Measurements from ENCODE around the gene MAL.
A peak's percentile ranks its signal among the peaks of the same experiment; 100 is the strongest.

Gene MAL

DNA sequence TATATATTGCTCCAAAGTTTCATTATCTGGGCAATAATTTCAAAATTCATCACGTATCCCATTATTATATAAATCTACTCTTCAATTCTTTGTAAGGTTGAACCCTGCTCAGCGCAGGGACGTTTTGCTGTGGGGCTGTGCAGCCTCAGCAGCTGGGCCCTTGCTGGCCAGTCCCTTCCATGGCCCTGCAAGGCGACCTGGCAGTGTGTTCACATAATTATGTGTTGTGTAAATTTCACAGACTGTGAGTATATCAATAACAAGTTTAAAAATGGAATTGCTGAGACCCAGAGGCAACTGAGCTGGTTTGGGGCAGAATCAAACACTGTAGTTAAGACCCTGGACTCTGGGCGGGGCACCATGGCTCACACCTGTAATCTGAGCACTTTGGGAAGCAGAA lies 16.1 kb upstream of the MAL start:
- H3K4me1 ChIP-seq, result peaks cover 10 to 20% (median 14%) of the 10 kb centered on the region in 10 experiments
- no peak overlapping the region for H3K27ac ChIP-seq
- H3K36me3 ChIP-seq, result no peaks in the 10 kb centered on the region
- peaks cover 0 to 8% (median 0%) of the 10 kb centered on the region in 11 experiments; a peak in 2 of 22 replicates for H4K20me1 ChIP-seq
- no peak for TF ChIP-seq Cebpa-rat (IDR thresholded peaks at IDR 0.05)
- H3K9me3 ChIP-seq (replicated peaks in 1 of 11), result no peaks in the 10 kb centered on the region
- no peak overlapping the region for H3K4me2 ChIP-seq
- H3K9ac ChIP-seq, result no peak overlapping the region
- H3K27me3 ChIP-seq, result no peaks in the 10 kb centered on the region
- no peak overlapping the region for H3K4me3 ChIP-seq

DNA sequence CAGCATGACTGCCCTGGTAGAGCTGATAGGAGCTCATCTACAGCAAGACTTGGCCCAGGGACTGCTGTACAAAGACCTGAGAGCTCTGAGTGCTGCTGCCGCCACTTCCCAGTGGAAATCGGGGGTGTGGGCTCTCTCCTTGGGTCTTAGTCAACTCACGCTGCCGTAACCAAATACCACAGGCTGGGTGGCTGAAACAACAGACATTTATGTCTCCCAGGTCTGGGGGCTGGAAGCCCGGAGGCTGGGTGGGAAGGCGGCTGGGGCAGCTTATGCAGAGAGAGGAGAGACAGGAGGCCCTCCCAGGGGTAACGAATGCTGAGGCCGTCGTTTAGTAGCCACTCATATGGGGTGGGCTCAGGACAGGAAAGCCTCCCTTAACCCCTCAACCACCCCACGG lies 15.4 kb upstream of the MAL start:
- TF ChIP-seq Cebpa-rat (IDR thresholded peaks at IDR 0.05), result no peak
- Histone ChIP-seq H3K4me1 (peaks cover 10 to 17% (median 14%) of the 10 kb centered on the region in 10 experiments), H3K4me2 (no peak overlapping the region), H3K36me3 (no peaks in the 10 kb centered on the region), H4K20me1 (peaks cover 0 to 8% (median 0%) of the 10 kb centered on the region in 11 experiments; a peak in 2 of 22 replicates), H3K27ac (no peak overlapping the region), H3K27me3 (no peaks in the 10 kb centered on the region), H3K9me3 (replicated peaks in 1 of 11) (no peaks in the 10 kb centered on the region), H3K4me3 (no peak overlapping the region), H3K9ac (no peak overlapping the region)

DNA sequence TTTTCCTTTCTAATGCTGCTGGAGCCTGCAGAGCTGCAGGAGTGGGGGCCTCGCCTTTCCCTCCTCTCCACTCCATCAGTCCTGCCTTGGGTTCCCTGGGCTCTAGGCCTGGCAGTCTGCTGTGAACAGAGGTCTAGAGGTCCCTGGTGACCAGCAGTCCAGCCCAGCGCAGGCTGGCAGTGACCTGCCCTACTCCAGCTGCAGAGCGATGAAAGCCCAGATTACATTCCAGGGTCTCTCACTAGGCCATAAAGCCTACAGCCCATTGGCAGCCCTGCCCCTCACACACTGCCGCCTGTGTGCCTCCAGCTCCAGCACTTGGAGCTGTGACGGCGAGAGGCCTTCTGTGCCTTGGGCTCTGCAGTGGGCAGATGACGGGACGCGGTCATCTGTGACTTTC lies 14.8 kb upstream of the MAL start:
- no peak for TF ChIP-seq Cebpa-rat (IDR thresholded peaks at IDR 0.05)
- Histone ChIP-seq H4K20me1 (peaks cover 0 to 8% (median 0%) of the 10 kb centered on the region in 11 experiments; a peak in 2 of 22 replicates), H3K36me3 (no peaks in the 10 kb centered on the region), H3K27me3 (no peaks in the 10 kb centered on the region), H3K4me3 (no peak overlapping the region), H3K4me2 (no peak overlapping the region), H3K27ac (no peak overlapping the region), H3K4me1 (peaks cover 10 to 17% (median 14%) of the 10 kb centered on the region in 10 experiments), H3K9ac (no peak overlapping the region), H3K9me3 (replicated peaks in 1 of 11) (no peaks in the 10 kb centered on the region)

DNA sequence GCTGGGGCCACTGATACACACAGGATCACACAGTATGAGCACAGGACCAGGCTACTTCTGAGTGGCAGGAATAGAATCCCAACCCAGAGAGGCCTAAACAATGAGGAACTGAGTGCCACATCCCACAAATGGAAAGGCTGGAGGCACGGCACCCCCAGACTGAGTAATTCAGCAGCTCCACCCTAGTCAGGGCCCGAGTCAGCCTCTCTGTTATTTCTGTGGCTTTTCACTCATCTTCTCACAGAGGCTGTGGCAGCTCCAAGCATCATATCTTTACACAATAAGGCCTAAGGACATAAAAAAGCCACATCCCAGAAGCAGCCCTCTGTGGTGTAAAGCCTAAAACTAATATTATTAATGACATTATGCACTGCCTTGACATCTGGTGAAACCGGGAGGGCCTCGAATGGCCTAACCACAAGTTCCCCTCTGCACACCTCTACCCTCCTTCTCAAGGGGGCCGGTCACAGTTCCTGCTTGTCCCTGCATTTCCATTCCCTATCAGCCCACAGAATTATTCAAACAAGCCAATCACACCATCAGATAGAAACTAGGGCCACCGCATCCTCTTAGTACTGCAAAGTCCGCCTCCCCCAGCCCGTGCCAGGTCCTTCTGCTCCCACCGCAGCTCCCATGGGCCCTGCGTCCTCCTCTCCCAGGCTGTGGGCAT lies 12.5 kb upstream of the MAL start:
- TF ChIP-seq Cebpa-rat (IDR thresholded peaks at IDR 0.05), result no peak

DNA sequence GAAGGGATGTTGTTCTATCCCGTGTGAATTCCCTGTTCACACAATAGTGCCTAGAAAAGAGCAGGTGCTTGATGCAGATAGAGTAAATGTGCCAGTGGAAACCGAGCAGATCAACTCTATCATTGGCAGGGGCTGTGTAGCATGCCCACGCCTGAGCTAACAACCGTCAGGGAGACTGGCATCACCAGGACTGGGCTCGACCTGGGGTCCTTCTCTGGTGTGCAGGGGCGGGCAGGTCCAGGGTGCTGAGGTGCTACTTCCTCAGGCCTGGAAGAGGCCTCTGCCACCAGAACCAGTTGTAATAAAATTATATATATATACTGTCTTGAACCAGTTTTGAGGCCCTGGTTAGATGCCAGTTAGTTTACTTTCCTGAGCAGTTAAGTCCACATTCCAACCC lies 11.8 kb upstream of the MAL start:
- Histone ChIP-seq H3K4me1 (peaks cover 12 to 18% (median 15%) of the 10 kb centered on the region in 10 experiments), H3K9ac (no peak overlapping the region), H3K36me3 (no peaks in the 10 kb centered on the region), H4K20me1 (peaks cover 0 to 19% (median 0%) of the 10 kb centered on the region in 11 experiments; a peak in 6 of 22 replicates), H3K4me2 (peak overlapping the region in 6 of 11 experiments; percentile 27 to 60 (median 42); a peak in 9 of 22 replicates), H3K27me3 (peaks cover 0 to 23% (median 4%) of the 10 kb centered on the region in 11 experiments; a peak in 8 of 22 replicates), H3K9me3 (replicated peaks in 1 of 11) (no peaks in the 10 kb centered on the region), H3K27ac (no peak overlapping the region), H3K4me3 (no peak overlapping the region)
- TF ChIP-seq Cebpa-rat (IDR thresholded peaks at IDR 0.05), result no peak

More for the DNA sequence above, 12.5 kb upstream of the MAL start:
- Histone ChIP-seq H3K9me3 (replicated peaks in 1 of 11) (no peaks in the 10 kb centered on the region), H4K20me1 (peaks cover 0 to 14% (median 0%) of the 10 kb centered on the region in 11 experiments; a peak in 5 of 22 replicates), H3K4me1 (peaks cover 10 to 17% (median 14%) of the 10 kb centered on the region in 10 experiments), H3K9ac (no peak overlapping the region), H3K4me2 (peak overlapping the region; percentile 26 to 62 (median 40)), H3K4me3 (no peak overlapping the region), H3K27me3 (peaks cover 0 to 16% (median 0%) of the 10 kb centered on the region in 11 experiments; a peak in 7 of 22 replicates), H3K36me3 (no peaks in the 10 kb centered on the region), H3K27ac (no peak overlapping the region)

DNA sequence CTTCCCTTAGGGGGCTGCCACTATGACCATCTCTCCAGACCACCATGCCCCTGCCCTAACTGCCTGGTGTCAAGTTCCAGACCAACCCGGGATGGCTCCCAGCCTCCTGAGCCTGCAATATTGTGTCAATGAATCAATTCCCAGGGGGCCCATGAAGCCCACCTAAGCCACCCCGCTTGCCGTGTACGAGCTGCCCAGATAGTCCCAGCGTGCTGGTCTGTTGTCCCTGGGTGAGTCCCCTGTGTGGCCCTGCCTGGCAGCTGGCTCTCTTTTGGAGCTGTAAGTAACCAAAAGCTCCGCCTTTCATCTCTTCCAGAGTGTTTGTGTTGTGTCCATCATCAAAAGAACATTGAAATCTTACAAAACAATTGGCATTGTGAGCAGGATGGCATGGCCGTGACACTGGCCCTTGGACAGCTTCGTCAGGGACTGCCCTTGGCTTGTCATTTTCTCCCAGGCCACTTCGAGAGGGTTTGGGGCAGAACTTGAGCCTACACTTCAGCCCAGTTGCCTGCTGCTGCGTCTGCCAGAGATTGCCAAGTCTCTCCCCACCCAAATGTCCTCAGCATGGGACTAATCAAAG lies 11.3 kb upstream of the MAL start:
- no peak overlapping the region for H3K9ac ChIP-seq
- no peak overlapping the region for H3K4me2 ChIP-seq
- H3K4me3 ChIP-seq, result no peak overlapping the region
- peaks cover 0 to 27% (median 5%) of the 10 kb centered on the region in 11 experiments; a peak in 9 of 22 replicates for H3K27me3 ChIP-seq
- H3K27ac ChIP-seq, result no peak overlapping the region
- H3K9me3 ChIP-seq (replicated peaks in 1 of 11), result no peaks in the 10 kb centered on the region
- peaks cover 0 to 23% (median 0%) of the 10 kb centered on the region in 11 experiments; a peak in 7 of 22 replicates for H4K20me1 ChIP-seq
- no peaks in the 10 kb centered on the region for H3K36me3 ChIP-seq
- TF ChIP-seq Cebpa-rat (IDR thresholded peaks at IDR 0.05), result no peak
- peaks cover 13 to 23% (median 19%) of the 10 kb centered on the region in 10 experiments for H3K4me1 ChIP-seq

DNA sequence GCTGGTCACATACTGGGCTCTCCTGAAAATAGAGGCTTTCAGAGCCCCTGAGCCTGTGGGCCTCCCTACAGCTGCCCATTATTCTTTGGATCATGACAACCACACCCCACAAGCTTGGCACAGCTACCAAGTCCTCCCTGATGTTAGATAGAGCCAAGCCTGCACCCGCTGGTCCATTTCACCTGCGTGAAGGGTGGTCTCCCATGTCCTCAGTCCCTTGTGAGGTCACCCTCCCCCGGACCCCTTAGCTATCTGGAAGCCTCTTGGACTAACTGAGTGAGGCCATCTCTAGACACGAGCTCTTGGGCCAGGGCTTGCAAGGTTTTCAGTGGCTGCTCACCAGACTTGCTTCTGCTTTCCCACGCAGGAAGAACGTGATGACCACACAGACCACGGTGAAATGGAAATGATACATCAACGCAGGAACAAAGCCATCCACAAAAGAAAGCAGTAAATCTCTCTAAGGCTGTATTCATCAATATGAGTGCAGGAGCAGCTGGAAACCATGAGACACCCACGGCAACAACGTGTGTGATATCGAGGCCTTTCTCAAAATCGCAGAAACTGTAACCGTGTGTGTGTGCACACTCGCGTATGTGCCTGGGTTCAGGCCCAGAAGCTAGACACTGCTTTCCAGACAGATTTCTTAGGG lies 10.1 kb upstream of the MAL start:
- Histone ChIP-seq H3K4me2 (no peak overlapping the region), H3K27me3 (peaks cover 0 to 31% (median 5%) of the 10 kb centered on the region in 11 experiments; a peak in 9 of 22 replicates), H3K4me1 (peaks cover 13 to 29% (median 21%) of the 10 kb centered on the region in 10 experiments), H3K4me3 (no peak overlapping the region), H3K27ac (no peak overlapping the region), H3K9me3 (replicated peaks in 1 of 11) (no peaks in the 10 kb centered on the region), H3K9ac (no peak overlapping the region), H4K20me1 (peaks cover 0 to 31% (median 0%) of the 10 kb centered on the region in 11 experiments; a peak in 7 of 22 replicates), H3K36me3 (no peaks in the 10 kb centered on the region)
- TF ChIP-seq Cebpa-rat (IDR thresholded peaks at IDR 0.05), result no peak

DNA sequence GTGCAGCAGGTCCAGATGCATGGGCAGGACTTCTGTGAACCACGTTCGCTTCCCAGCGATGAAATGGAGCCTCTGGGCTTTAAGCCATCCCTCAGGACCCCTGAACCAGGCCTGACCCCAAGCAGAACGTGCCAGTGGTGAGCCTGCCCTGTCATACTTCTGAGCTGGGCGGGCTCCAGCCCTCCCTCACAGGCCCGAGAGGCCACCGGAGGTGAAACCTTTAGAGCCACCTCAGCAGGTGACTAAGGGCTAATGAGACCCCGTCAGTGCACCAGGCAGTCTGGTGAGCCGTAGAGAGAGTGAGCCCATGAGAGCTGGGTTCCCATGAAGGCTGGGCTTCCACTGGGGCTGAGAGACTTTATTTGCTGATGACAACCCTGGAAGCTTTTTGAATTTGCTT lies 8.9 kb upstream of the MAL start:
- Histone ChIP-seq H3K4me1 (peaks cover 13 to 29% (median 21%) of the 10 kb centered on the region in 10 experiments), H3K36me3 (no peaks in the 10 kb centered on the region), H3K4me3 (no peak overlapping the region), H3K4me2 (no peak overlapping the region), H4K20me1 (peaks cover 0 to 41% (median 0%) of the 10 kb centered on the region in 11 experiments; a peak in 8 of 22 replicates), H3K9me3 (replicated peaks in 1 of 11) (no peaks in the 10 kb centered on the region), H3K27me3 (peaks cover 0 to 32% (median 7%) of the 10 kb centered on the region in 11 experiments; a peak in 9 of 22 replicates), H3K9ac (no peak overlapping the region), H3K27ac (no peak overlapping the region)
- no peak for TF ChIP-seq Cebpa-rat (IDR thresholded peaks at IDR 0.05)

DNA sequence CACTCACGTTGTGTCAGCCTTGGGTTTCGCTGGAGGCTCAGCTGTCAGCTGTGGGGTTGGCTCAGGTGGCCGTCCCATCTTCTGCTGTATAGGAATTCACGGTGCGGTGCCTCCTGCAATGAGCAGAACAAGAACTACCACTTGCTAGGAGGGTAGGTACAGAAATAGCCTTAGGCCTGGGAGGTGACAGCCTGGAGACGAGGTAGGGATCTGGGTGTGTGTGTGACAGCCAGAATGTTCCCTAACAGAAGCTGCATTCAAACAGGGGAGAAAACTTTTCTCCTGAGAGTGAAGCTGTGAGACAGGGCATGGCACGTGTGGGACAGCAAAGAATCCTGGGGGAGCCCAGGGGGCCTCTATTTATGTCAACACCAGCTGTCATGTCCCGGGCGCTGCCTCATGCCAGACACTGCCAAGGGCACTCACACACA lies 8.4 kb upstream of the MAL start:
- Histone ChIP-seq H4K20me1 (peaks cover 0 to 41% (median 0%) of the 10 kb centered on the region in 11 experiments; a peak in 8 of 22 replicates), H3K36me3 (no peaks in the 10 kb centered on the region), H3K27ac (no peak overlapping the region), H3K9me3 (replicated peaks in 1 of 11) (no peaks in the 10 kb centered on the region), H3K9ac (no peak overlapping the region), H3K27me3 (peaks cover 0 to 34% (median 7%) of the 10 kb centered on the region in 11 experiments; a peak in 9 of 22 replicates), H3K4me2 (no peak overlapping the region), H3K4me3 (no peak overlapping the region), H3K4me1 (peaks cover 13 to 29% (median 21%) of the 10 kb centered on the region in 10 experiments)
- no peak for TF ChIP-seq Cebpa-rat (IDR thresholded peaks at IDR 0.05)
